Measurements from ENCODE around the gene AMOT.
"Not testable (repeated sequence)": the region's sequence is repeated elsewhere in the genome, so short reads cannot be mapped to it uniquely, and the experiment has no call there.

AMOT gene, protein sequence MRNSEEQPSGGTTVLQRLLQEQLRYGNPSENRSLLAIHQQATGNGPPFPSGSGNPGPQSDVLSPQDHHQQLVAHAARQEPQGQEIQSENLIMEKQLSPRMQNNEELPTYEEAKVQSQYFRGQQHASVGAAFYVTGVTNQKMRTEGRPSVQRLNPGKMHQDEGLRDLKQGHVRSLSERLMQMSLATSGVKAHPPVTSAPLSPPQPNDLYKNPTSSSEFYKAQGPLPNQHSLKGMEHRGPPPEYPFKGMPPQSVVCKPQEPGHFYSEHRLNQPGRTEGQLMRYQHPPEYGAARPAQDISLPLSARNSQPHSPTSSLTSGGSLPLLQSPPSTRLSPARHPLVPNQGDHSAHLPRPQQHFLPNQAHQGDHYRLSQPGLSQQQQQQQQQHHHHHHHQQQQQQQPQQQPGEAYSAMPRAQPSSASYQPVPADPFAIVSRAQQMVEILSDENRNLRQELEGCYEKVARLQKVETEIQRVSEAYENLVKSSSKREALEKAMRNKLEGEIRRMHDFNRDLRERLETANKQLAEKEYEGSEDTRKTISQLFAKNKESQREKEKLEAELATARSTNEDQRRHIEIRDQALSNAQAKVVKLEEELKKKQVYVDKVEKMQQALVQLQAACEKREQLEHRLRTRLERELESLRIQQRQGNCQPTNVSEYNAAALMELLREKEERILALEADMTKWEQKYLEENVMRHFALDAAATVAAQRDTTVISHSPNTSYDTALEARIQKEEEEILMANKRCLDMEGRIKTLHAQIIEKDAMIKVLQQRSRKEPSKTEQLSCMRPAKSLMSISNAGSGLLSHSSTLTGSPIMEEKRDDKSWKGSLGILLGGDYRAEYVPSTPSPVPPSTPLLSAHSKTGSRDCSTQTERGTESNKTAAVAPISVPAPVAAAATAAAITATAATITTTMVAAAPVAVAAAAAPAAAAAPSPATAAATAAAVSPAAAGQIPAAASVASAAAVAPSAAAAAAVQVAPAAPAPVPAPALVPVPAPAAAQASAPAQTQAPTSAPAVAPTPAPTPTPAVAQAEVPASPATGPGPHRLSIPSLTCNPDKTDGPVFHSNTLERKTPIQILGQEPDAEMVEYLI
- 0.07 to 0.72 (median 0.24) reads per million in 18 experiments for total RNA-seq

DNA sequence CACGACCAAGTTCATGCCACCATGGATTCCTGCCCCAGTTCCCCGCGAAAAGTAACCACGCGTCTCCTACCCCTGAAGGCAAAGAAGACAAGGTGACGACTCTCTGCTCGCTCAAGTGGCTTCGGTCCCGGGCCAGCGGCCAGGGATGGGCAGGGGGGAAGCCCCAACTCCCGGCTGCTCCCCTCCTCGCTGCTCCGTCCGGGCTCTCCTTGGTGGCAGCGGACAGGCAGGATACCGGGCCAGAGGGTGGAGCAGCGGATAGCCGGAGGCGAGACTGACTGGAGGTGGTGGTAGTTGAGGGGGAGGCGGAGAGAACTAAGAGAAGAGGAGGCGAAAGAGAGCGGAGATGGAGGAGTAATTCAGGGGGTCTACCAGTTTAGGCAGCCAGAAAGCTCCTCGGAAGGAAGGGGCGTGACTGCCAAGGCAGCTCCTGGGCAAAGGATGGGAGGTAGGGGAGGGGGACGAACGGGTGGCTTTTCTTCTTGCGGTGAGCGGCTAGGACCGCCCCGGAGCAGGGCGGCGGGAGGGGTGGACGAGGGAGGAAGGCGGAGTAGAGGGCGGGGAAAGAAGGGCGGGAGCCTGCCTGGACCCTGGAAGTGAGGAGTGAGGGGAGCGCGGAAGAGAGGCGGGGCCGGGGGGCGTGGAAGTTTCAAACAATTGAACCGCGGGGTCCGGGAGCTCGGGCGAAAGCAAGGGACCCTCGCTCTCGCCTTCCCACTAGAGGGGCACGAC, at the start of gene AMOT:
TSS of gene AMOT (minus strand) at position 450 of the 732 bp plus-strand sequence. CDS start 17,705 bp downstream, outside the sequence.
- peak in 1 of 2 donors; percentile 19 for DNase-seq

DNA sequence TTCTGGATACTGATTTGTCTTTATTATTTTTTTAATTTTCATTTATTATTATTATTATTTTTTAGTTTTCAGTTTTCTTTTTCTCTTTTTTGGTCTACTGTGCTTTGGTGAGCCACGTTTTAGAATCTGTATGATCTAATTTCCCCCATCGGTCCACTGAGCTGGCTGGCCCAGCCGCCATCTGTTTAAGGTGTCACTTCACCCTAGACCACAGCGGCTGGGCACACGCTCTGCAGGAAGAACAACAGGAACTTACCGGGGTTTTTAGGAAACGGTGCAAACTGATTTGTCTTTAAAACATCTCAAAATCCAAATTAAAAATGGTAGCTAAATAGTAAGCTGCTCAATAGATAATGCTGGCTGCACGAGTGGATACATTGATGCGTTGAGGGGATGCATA, 48.8 kb upstream of the AMOT start:
- no peak for DNase-seq

DNA sequence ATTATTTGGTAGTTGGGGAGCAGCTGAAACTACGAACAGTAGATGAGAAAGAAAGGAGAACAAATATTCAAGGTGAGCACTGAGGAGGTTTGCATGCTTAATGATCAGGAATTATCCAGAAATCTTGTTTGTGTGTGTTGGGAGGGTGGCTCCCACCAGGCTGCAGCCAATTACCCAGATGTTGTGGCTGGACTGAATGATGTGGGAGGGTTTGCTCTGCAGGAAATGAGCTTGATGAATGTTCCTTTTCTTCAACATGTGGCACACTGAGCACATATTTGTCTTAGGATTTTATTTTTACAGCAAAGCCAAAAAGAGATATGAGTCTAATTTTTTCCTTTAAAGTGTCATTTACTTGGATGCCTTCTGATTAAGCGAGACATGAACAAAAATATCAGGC, 48.3 kb upstream of the AMOT start:
- no peak for DNase-seq

DNA sequence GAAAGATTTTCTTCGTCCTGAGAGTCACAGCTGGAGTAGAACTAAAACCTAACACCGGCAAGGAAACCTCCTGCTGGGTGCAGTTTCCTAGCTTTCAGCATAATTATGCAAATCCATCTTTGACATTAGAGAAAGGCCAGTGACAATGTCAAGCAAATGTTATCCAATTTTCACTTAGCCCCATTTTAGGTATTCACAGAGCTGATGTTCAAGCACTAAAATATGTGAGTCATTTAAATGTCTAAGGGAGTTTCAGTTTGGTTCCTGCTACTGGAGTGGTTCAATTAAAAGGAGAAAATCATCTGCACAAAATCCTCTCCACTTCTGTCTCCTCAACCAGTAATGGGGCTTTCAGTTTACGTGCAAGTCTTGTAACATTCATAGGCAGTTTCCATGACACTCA, 37.1 kb upstream of the AMOT start:
- DNase-seq, result no peak

DNA sequence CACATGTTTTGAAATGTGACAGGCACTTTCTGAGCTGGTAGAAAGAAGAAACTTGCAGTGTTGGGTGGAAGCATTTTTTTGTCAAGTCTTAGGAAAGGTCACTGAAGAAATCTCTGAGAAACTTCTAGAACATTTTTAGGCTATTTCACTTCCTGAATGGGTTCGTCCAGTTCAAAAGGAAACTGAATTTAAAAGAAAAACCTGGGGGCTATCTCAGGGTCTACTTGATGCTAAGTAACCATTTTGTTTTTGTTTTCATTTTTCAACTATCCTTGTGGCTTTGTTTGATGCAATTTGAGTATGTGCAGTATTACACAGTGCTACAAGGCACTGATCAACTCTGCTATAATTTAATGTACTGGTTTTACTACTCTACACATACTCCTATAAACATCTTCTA, 34.0 kb upstream of the AMOT start:
- DNase-seq, result no peak

DNA sequence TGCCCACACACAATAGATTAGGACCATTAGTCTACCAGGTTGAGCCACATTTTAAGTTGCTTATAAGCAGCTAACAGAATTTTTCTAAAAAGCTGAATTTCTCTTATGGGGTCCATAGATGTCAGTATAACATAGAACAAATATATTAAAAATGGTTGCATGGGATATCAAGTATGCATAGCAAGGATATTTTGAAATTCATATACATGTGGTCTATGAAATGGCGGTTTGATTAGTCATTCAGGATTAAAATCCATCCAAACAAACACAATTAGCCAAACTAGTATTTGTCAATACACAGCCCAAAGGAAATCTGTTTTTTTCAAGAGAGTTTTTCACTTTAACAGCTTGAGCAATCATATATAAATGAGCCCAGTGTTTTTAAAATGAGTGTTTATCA, 33.5 kb upstream of the AMOT start:
- no peak for DNase-seq

DNA sequence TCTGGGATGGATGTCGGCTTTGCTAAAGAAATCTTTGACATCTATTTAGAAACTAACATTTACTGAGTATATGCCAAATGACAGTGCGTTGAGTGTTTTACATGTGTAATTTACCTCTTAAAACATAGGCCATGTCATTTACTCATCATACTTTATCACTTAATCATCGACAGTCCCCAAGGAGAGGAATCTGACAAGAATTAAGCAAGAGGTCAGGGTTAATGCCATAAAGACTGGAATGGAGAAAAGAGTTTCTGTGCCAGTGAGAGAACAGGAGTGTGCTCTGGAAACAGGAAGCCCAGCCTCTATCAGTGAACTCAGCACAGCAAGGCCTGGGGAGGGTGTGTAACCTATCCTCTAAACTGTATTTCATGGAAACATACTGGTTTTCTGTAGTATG, 28.0 kb upstream of the AMOT start:
- no peak for DNase-seq

DNA sequence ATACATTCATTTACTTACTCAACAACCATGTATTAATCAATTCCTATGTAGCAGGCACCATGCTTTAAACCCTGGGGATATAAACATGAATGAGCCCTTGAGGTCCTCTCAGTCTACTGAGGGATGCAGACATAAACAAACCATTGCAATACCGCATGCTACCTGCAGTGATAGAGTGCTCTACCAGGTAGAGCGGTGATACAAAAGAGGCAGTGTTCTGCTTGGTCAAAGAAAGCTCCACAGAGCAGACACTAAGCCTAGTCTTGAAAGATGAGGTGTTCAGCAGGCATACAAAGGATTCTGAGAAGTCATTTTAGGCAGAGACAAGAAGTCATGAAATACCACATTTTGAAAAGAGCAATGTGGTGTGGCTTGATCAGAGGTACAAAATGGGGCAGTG, 26.9 kb upstream of the AMOT start:
- no peak for DNase-seq

DNA sequence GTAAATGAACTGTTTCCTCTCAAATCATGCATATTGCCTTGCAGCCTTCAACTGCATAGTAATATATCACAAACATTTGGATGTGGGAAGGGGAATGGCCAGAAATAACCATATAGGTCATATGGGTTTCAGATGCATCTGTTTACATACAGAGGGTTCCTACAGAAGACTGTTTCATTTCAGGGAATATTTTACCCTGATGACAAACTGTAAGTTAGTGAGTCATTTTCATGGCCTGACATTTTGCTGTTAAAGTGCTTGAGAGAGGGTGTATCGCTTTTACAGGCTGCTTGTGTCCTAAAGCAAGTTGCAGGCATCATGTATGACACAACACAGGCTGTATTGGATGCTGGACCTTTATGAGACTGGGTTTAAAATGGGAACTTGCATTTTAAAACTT, 25.5 kb upstream of the AMOT start:
- no peak for DNase-seq

DNA sequence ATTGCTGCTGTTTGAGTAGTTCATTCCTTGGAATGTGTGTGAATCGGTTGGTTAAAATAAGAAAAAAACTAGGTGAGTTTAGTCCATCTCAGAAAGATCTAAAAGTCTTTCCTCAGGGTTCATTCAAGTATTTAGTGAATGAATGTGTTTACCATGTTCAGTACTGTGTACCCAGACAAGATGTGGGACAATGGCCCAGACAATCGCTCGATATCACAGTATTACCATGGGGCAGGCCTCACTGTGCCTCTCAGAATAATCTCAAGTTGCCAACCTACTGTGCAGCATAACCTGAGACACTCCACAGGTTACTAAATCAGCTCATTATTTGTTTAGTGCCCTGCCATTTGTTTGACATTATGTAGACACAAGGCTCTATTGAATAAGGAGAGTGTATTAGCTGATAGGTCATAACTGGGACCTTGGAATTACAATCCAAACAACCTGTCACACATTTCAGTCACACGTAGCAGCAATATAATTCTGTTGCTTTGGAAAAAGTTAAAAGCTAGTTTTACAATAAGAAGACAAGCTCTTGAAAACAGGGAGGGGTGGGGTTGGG, 24.9 kb upstream of the AMOT start:
- no peak for DNase-seq

DNA sequence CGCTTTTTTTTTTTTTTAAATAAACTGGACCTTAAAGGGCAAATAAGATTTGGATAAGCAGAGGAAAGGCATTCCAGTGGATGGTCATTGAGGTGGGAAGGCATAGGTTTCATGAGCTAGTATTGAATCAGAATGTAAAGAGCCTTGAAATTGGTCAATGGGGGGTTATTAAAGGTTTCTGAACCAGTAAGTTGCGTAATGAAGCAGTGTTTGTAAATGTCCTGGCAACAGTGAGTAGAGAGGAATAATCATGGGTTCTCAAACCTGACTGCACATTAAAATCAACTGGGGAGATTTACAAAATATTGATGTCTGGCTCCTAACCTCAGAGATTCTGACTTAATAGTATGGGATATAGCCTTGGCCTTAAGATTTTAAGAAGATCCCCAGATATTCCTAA, 23.2 kb upstream of the AMOT start:
- DNase-seq, result no peak

DNA sequence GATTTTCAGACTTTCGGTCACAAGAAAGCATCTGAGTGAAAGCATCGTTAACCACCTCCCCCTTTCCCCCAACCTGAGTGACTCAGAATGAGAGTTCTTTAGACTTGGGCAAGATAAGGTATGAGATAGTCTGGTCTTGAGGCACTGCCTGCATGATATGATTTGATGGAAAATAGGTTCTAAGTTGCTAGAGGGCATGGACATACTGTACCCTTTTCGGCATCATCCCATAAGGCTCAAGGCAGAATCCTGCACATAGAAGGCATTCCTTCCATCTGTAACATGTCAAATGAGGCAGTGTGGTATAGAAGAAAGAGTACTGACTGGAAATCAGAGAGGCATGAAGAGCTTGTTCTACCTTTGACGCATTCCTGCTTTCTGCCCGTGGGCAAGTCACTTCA, 16.8 kb upstream of the AMOT start:
- DNase-seq, result no peak

DNA sequence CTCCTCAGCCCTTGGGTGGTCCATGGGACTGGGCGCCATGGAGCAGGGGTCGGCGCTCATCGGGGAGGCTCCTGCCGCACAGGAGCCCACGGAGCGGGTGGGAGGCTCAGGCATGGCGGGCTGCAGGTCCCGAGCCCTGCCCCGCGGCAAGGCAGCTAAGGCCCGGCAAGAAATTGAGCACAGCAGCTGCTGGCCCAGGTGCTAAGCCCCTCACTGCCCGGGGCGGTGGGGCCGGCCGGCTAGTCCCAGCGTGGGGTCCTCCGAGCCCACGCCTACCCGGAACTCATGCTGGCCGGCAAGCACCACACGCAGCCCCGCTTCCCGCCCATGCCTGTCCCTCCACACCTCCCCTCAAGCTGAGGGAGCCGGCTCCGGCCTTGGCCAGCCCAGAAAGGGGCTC, 14.3 kb upstream of the AMOT start:
- DNase-seq, result not testable (repeated sequence)

DNA sequence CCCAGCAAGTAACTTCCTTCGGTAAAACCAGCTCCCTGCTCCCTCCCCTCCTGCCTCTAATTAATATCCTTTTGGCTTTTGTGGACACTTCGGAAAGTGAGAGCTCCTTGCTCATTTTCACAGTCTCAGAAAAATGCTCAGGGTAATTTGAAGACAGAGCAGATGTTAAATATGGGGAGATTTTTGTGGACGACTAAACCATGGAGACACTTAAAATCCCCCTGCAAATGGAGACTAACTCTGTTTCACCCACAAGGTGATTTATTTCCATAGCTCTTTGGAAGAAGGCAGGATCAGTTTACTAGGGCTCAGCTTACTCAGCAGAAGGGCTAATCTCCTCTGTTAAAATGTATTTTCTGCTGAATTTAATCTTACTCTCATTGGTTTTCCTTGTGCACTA, 12.2 kb upstream of the AMOT start:
- no peak for DNase-seq

DNA sequence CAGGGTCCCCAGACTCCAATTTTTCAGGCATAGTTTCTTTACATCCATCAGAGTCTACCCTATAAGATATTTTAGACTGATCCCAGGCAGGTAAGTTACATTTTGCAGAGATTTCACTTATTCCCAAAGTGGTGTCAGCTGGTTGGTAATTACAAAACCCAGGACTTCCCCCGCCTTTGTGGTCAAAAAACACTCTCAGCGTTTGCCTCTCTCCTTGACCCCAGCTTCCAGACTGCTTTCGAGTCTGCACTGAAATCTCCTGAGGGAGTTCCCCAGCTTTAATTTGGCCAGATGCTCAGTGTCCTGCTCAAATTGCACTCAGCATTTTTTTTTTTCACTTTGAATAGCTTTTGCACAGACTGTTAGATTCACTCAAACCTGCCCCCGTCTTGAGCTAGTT, 11.2 kb upstream of the AMOT start:
- peak; percentile 23 to 38 for DNase-seq

DNA sequence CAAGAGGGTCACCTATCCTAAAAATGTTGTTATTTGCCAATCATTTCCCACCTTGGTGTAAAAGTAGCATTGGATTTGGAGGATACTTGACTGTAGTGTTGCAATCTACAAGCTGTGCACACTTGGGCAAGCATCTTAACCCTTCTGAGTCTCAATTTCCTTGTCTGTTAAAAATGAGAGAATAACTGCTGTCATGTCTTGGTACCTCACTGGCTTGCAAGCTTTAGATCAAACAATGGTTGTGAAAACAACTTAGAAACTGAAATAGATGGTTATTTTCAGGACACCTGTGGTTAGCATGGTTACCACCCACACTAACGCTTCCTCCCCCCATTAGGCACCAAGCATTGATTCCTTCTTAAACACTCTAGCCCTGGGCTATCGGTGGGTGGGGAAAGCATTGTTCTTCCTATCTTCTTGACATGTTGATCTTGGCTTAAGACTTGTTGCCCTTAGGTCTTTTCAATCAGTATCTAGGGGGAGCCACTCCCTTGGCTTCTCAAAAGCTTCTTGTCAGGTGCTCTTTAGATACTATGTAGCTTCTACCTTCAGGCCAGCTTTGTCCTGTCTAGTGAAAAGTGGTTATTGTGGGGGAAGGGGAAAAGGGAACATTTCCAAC, 10.6 kb upstream of the AMOT start:
- no peak for DNase-seq

DNA sequence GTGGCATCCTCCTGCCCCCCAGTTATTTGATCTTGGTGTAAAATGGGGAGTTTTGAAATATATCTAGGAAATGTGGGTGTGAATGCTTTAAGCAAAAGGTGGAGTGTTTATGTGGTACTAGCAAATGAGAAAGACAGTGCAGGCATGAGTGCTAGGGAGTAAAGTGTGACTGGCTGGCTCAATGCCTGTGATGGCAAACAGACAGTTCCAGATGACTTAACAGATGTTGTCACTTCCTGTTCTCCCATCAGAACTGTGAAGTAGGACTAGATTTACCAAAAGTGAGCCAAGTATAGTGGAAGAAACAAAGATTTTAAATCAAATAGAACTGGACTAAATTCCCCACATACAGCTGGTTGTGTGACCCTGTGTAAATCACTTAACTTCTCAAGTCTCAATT, 8.4 kb upstream of the AMOT start:
- DNase-seq, result peak in 1 of 2 donors; percentile 6

DNA sequence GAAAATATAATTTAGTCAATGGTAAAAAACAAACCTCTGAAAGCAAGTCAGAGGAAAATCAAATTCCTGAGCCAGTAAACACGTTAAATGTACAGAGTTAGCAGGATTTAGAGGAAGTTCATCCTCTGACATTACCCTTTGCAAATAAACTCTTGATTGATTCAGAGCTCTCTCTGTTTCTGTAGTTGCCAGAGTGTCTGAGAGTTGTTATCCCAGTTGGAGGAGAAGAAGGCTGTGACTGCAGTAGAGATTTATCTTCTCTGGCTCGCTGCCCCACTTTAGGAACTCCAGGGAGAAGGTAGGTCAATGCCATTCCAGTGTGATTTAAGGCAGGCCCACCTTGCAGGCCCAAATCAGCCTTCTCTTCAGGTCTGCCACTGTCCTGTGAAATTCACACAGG, 6.2 kb upstream of the AMOT start:
- no peak for DNase-seq

DNA sequence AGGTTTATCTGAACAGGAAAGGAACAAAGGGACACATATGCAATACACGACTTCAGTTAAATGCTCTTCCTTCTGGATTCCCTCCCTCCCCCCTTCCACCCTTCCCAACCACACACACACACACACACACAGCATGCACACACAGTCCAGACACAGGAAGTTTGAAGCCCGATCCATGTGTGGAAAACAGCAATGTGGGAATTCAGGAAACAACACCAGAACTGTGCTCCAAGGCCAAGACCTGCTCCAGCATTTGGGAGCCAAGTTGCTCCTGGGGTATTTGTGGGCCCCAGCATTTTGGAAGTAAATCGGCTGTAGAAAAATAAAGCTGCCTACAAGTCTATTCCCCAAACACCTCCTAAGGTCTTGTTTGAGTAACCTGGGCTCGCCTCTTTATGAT, 5.6 kb upstream of the AMOT start:
- DNase-seq, result no peak

DNA sequence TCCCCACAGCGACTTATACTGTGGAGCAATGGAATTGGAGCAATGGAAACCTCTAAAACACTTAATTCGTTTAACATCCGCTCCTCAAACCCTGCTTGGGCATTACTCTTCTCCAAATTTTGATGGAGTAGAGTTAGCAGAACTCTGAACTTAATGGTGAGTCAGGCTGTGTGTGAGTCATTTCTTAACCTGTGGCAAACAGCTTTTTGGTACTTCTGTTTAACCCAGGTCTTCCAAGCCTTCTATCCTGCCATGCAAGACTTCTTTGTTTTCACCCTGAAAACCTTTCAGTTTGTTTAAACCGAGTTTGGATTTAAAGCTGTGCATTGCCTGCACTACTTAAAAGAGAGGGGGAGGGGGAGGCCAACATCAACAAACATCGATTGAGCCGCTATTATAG, 3.6 kb upstream of the AMOT start:
- DNase-seq, result no peak

DNA sequence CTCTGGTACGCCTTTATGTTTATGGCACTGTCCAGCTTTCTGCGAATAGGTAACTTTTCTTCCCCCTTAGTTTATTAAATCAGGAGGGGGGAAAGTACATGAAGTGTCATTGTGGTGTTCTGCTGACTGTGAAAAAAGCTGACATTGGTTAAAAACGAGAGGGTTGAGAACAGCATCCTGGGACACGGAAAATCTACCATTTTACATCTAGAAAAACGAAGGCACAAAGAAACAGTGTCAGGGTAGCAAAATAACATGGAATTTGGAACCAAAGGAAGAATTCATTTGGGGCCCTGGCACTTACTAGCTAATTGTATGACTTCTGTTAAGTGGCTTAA, 1.2 kb upstream of the AMOT start:
- no peak for DNase-seq
